GM08714 (cell line): ENCODE results near the gene FGF12.
"Not testable (repeated sequence)": the region's sequence is repeated elsewhere in the genome, so short reads cannot be mapped to it uniquely, and the experiment has no call there.

Experiments
- H3K4me3 ChIP-seq: fragments of 200-500 bp; sonication (Bioruptor generic); 2 replicates; pipeline ENCODE4 v1.5.1; 2014; ENCODE audit warnings: mild to moderate bottlenecking, low read length, inconsistent platforms
- ZNF274 ChIP-seq: IDR thresholded peaks from 2 replicates; pipeline ENCODE4 v1.6.1; 2012; ENCODE audit warnings: mild to moderate bottlenecking, low read depth, low read length

The FGF12 gene

DNA sequence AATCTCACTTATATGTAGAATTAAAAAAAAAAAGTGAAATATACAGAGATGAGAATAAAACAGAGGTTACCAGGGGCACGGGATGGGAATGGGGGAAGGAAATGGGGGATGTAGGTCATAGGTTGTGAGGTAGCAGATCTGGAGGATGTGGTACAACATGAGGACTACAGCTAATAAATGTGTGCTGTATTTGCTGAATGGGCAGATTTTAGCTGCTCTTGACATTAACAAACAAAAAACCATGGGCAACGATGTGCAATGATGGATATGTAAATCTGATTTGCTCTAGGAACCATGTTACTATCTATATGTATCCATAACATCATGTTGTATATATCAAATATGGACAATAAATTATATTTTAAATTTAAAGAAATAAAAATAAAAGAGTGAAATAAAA is 87.4 kb downstream of the FGF12 start:
- TF ChIP-seq ZNF274 = no peak
- H3K4me3 ChIP-seq = no peak overlapping the region

DNA sequence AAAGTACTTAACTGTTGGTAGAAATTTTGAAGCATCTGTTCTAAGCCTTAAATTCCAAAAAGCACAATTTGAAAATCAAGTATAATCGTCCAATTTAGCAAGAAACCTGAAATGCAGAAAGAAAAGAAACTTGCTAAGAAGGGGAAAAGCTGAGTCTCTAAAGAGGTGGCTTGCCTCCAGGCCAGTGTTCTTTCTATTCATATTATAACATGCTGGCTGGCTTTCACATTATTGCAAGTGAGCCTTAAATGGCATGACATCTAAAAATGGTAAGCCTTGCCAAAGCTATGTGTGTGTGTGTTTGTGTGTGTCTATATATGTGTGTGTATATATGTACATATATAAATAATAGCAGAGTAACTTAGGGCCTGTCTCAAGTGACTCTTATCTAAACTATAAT is 89.5 kb downstream of the FGF12 start:
- no peak overlapping the region for H3K4me3 ChIP-seq
- TF ChIP-seq ZNF274 = no peak

DNA sequence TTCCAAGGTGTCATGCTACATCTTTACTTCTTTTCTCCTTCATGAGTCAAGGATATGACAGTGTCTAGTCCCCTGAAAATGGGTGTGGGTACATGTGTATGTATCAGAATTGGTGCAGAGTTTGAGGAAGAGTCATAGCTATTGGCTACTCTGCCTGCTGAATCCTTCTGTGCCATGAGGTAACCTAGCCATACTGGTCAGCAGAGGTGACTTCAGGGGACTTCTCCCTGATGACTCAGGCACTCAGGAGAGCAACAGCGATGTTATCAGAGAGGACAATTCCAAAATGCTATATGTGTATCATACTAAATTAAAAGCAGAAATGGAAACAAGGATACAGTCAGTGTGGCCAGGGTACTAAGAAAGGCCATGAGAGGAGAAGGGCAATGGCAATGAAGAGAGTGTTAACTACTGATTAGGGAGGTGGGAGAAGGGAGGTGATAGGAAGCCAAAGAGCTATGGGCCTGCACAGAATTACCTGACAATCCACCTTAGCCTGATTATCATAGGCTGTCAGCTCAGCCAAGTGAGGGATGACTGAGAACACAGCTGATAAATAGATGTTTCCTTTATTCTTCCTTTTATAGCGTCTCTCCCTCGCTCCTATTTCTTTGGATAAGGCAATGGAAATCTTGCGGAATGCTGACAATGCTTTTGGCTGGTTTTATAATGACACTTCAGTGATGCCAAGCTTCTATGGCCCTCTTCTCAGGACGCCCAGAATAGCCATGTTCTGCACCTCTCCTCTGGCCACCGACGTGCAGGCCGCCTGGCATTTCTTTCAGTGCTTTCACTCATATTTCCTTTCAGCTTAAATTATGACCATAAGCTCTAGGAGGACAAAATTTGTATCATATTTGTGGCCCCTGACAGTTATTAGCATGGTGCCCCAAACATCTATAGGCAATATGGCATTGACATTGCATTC is 90.6 kb downstream of the FGF12 start:
- H3K4me3 ChIP-seq = no peak overlapping the region
- no peak for TF ChIP-seq ZNF274

DNA sequence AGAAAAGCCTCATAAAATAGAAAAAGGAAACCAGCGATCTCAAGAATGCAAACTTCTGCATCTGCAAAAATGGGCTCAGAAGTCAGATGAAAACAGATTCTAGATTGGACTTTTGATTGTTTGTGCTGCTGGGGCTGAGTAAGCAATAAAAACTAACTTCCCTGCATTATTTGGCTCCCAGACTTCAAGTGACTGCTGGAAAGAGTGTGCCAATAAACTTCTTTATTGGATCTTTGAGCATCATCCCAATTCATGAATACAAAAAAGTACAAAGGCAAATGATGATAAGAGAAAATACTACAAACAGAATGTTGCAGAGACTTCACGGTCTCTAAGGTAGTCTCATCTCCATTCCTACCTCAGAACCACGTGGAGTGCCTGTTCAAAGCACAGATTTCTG is 97.9 kb downstream of the FGF12 start:
- no peak for TF ChIP-seq ZNF274
- no peak overlapping the region for H3K4me3 ChIP-seq

DNA sequence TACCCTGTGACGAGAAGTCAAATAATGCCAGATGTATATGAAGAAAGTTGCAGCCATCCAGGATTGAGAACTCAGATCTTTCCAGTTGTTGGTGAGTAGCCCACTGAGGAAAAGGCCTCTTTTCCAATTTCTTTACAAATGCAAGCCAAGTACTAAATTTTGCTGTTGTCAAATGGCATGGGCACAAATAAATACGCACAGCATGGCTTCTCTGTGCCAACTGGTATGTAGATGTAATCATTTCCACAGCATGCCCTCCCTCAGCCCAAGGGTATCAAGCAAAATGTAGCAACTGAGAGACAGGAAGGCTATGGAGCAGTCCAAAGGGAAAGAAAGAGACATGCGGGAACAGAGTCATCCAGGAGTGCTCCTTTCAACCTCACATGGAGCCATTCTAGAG is 105.4 kb downstream of the FGF12 start:
- no peak for TF ChIP-seq ZNF274
- no peak overlapping the region for H3K4me3 ChIP-seq

DNA sequence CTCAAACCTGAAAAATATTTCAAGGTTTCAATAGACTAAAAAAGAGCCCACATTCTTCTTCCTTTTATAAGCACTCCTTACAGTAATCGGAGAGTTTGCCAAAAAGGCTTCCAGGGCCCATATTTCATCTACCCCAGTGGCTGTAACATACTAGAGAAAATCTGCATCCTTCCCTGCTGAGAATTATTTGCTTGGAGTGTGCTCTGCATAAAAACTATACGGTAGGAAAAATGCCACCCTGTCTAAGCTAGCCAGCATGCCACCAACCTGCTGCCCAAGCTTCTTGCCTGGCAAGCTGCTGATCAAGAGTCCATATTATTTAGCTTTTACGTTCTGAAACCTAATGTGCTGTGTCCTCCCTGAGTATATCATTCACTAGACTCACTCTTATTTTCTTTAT is 107.1 kb downstream of the FGF12 start:
- no peak overlapping the region for H3K4me3 ChIP-seq
- no peak for TF ChIP-seq ZNF274

DNA sequence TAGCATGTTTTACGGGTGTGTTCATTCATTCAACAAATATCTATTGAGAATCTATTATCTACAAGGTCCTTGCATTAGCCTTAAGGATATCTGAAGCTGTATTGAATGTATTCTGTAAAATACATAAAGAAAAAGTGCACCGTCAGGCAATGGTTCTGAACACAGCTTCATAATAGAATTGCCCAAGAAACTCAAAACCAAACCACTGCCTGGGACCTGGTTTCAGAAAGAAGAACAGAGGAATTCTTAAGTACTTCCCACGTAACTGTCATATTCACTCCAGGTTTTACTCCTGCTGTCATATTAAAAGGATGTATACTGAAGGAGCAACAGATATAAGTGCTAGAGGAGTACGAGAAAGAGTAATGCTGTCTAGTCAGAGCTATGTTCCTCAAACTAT is 115.9 kb downstream of the FGF12 start:
- no peak for TF ChIP-seq ZNF274
- H3K4me3 ChIP-seq = no peak overlapping the region

DNA sequence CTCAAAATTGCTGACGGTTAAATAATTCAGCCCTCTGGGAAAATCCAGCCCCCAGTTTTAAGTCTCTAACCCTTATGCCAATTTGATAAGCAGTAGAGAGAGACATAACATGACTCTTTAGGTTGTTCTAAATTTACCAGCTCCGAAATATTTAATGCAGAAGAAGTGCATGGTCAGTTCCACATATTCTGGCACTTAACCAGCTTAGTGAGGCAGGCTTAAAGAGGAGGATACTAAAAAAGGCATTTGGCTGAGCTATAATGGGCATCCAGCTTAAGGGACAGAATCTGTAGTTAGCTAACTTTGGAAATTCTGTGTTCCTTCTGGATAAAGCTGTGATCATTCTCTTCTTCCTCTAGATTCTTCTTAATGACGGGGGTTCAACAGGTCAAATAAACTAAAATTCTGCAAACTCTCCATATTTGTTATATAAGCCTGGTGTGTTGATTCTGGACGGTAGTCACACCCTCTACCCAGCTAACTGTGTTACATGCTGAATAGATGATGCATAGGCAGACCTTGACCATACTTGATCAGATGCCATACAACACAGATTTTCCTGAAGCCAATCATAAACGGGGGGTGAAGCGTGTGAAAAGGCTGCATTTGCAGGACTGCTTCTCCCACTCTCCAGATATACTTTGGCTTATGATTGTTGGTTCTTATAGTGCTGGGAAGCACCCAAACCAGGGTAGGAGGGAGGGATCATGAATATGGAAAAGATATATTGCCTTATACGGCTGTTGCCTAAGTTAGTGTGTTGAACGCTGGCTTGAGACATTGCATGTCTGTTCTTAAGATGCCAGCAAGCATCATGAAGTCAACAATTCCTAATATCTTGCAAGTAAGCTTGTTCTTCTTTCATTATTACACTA is 118.4 kb downstream of the FGF12 start:
- H3K4me3 ChIP-seq = no peak overlapping the region
- TF ChIP-seq ZNF274 = no peak

DNA sequence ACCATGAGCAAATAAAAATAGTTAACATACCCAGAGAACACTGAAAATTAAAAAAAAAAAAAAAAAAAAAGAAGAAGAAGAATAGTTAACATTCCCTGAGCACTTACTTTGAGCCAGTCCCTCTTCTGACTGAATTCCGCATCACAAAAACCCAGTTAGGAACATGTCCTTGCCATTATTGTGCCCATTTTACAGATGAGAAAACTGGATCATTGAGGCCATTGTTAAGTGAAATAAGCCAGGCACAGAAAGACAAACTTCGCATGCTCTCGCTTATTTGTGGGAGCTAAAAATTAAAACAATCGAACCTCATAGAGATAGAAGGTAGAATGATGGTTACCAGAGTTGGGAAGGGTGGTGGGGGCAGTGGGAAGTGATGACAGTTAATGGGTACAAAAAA is 119.5 kb downstream of the FGF12 start:
- no peak for TF ChIP-seq ZNF274
- H3K4me3 ChIP-seq = no peak overlapping the region

DNA sequence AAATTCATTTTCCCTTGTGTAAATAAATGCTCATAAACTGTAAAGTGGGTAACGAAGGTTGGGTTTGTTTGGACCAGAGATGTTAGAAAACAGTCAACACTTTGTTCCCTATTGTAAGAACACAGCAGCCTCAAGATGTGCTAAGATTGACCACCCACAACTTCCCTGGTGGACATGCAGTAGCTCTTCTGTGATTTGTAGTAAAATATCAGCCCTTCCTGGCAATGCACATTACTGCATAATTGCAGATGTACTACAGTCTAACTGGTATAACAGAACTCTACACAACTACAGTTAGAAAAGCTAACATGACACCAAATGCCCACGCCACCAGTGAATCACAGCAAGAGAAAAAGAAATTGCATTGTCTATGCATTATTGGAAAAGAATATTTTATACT is 129.4 kb downstream of the FGF12 start:
- H3K4me3 ChIP-seq = no peak overlapping the region
- TF ChIP-seq ZNF274 = no peak

DNA sequence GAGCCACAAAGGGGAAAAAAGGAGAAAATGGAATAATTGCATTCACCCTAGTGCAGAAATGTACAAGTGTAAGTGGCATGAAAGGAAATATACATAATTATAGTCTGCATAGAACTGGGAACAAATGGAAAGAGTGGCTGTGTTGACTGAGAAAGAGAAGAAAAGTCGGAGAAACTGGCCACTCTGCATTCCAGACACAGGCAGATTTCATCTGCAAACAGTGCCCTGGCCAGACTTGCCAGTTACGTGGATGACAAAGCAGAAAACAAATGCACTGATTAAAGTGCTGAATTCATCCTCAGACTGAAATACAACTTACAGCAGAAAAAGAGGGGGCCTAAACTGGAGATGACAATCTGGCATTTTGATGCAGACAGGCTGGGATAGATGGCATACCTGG is 129.8 kb downstream of the FGF12 start:
- no peak for TF ChIP-seq ZNF274

DNA sequence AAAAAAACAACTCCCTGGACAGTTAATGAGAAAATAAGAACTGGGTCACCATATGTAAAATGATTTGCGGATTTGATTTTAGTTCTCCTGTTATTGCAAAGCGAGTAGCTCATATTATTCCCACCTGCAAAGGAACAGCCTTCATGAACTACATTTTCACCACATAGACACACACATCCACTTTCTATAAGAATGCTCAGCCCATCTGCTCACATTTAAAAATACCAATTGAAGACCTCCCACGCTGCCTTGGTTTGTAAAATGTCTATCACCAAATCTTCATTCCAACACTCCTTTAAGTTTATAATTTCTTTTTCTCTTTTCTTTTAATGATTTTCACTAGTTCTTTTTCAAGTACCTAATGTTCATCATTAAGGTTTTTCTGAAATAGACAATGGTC is 148.6 kb downstream of the FGF12 start:
- H3K4me3 ChIP-seq = no peak overlapping the region
- no peak for TF ChIP-seq ZNF274

More for the DNA sequence above, 129.8 kb downstream of the FGF12 start:
- H3K4me3 ChIP-seq = no peak overlapping the region

DNA sequence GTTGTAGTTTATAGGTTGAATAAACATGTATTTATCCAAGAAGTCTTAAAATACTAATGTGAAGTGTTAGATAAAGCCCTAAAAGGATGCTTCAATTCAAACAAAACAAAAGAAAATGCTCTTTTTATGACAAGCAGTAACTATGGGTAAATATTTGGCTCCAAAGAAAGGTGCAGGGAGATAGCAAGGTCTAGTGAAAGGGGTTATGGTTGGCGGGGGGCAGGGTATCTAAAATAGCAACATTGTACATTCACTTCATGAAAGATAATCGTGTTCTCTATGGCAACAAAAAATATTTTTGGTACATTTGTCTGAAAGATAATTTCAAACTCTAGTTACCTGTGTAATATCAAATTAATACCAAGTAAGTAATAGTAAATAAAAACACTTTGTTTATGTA is 149.5 kb downstream of the FGF12 start:
- TF ChIP-seq ZNF274 = no peak
- H3K4me3 ChIP-seq = no peak overlapping the region

DNA sequence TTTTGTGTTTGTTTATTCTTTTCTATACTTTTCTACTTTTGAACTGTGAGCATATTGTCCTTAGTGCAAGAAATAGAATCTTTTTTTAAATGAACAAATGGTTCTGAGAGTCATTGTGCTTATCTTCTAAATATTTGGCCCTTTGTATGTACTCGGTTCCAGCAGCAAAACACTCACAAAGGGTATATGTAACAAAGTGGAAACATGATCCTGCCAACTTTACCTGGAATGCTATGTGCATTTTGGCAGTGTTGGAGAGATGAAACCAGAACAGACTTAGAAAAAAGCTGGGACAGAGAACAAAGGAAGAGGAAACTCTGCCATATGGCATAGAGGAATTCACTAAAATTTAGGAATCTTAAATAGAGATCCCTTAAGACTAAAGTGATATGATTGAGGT is 150.1 kb downstream of the FGF12 start:
- no peak for TF ChIP-seq ZNF274
- H3K4me3 ChIP-seq = no peak overlapping the region

DNA sequence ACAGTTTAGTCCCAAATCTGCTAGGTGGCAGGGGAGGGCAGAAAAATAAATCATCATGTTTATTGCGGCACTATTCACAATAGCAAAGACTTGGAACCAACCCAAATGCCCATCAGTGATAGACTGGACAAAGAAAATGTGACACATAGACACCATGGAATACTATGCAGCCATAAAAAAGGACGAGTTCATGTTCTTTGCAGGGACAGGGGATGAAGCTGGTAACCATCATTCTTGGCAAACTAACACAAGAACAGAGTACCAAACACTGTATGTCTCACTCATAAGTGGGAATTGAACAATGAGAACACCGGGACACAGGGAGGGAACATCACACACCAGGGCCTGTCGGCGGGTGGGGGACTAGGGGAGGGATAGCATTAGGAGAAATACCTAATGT is 150.6 kb downstream of the FGF12 start:
- H3K4me3 ChIP-seq = not testable (repeated sequence)
